KMS-11 (cell line): ENCODE measurements around the gene ARHGEF7.

Source experiments
- H2AFZ ChIP-seq: fragments of 200-600 bp; sonication (generic); 2 replicates; pipeline ENCODE4 v1.6.1; 2016; ENCODE audit warnings: antibody characterized with exemption, mixed run types, low read depth
- H3K27ac ChIP-seq: fragments of 200-600 bp; sonication (generic); 2 replicates; pipeline ENCODE4 v1.6.1; 2016; ENCODE audit warnings: mild to moderate bottlenecking, mixed run types
- H3K27me3 ChIP-seq: fragments of 200-600 bp; sonication (generic); 2 replicates; pipeline ENCODE4 v1.6.1; 2017; ENCODE audit warnings: mild to moderate bottlenecking, low read depth, mixed run types, moderate library complexity; ENCODE audit not compliant: insufficient read depth
- H3K36me3 ChIP-seq: fragments of 200-600 bp; sonication (generic); 2 replicates; pipeline ENCODE4 v1.6.1; 2017; ENCODE audit warnings: mild to moderate bottlenecking, mixed run types; ENCODE audit not compliant: insufficient read depth
- H3K4me1 ChIP-seq: fragments of 200-600 bp; sonication (generic); 2 replicates; pipeline ENCODE4 v1.6.1; 2016; ENCODE audit warnings: mild to moderate bottlenecking, low read depth, mixed run types; ENCODE audit not compliant: poor library complexity, severe bottlenecking
- H3K4me2 ChIP-seq: fragments of 200-600 bp; sonication (generic); 2 replicates; pipeline ENCODE4 v1.7.0; 2016; ENCODE audit warnings: mild to moderate bottlenecking, mixed run types
- H3K4me3 ChIP-seq: fragments of 200-600 bp; sonication (generic); IDR thresholded peaks from 2 replicates; pipeline ENCODE4 v1.6.1; 2017; ENCODE audit warnings: low read depth, low read length, mixed read lengths; ENCODE audit not compliant: insufficient read depth
- H3K79me2 ChIP-seq: fragments of 200-600 bp; sonication (generic); 2 replicates; pipeline ENCODE4 v1.6.1; 2016; ENCODE audit warnings: low read depth, mixed run types; ENCODE audit not compliant: insufficient read depth
- H3K9ac ChIP-seq: fragments of 200-600 bp; sonication (generic); 2 replicates; pipeline ENCODE4 v1.6.1; 2016; ENCODE audit warnings: mild to moderate bottlenecking, mixed run types
- H4K20me1 ChIP-seq: fragments of 200-600 bp; sonication (generic); 2 replicates; pipeline ENCODE4 v1.6.1; 2016; ENCODE audit warnings: mild to moderate bottlenecking, mixed run types; ENCODE audit not compliant: insufficient read depth
- CTCF ChIP-seq: fragments of 200-600 bp; sonication (generic); conservative IDR thresholded peaks from 2 replicates; pipeline ENCODE4 v1.6.1; 2017; ENCODE audit warnings: low read depth, mild to moderate bottlenecking, antibody characterized with exemption, low read length, moderate library complexity, mixed read lengths

The ARHGEF7 gene

GRCh38 chr13:111122631-111123030 lies 7.5 kb downstream of the ARHGEF7 start:
- no peaks in the 10 kb centered on the region for H3K79me2 ChIP-seq
- H2AFZ ChIP-seq, result no peak overlapping the region
- TF ChIP-seq CTCF, result no peak
- H3K9ac ChIP-seq, result no peak overlapping the region
- H3K27me3 ChIP-seq, result no peaks in the 10 kb centered on the region
- no peak overlapping the region for H3K27ac ChIP-seq
- H3K36me3 ChIP-seq, result no peaks in the 10 kb centered on the region
- no peak overlapping the region for H3K4me3 ChIP-seq
- H4K20me1 ChIP-seq, result no peaks in the 10 kb centered on the region
- H3K4me1 ChIP-seq, result no peaks in the 10 kb centered on the region
- no peak overlapping the region for H3K4me2 ChIP-seq

GRCh38 chr13:111123221-111123620 lies 8.1 kb downstream of the ARHGEF7 start:
- Histone ChIP-seq H3K4me2 (no peak overlapping the region), H3K79me2 (no peaks in the 10 kb centered on the region), H4K20me1 (no peaks in the 10 kb centered on the region), H3K27ac (no peak overlapping the region), H2AFZ (no peak overlapping the region), H3K4me1 (no peaks in the 10 kb centered on the region), H3K27me3 (no peaks in the 10 kb centered on the region), H3K36me3 (no peaks in the 10 kb centered on the region), H3K4me3 (no peak overlapping the region), H3K9ac (no peak overlapping the region)
- TF ChIP-seq CTCF, result no peak

GRCh38 chr13:111123649-111124048 lies 8.5 kb downstream of the ARHGEF7 start:
- no peak overlapping the region for H3K27ac ChIP-seq
- H3K27me3 ChIP-seq, result no peaks in the 10 kb centered on the region
- no peak overlapping the region for H2AFZ ChIP-seq
- no peaks in the 10 kb centered on the region for H4K20me1 ChIP-seq
- H3K4me1 ChIP-seq, result no peaks in the 10 kb centered on the region
- TF ChIP-seq CTCF, result no peak
- no peak overlapping the region for H3K9ac ChIP-seq
- H3K4me3 ChIP-seq, result no peak overlapping the region
- no peaks in the 10 kb centered on the region for H3K79me2 ChIP-seq
- H3K36me3 ChIP-seq, result no peaks in the 10 kb centered on the region
- H3K4me2 ChIP-seq, result no peak overlapping the region

- Histone ChIP-seq H3K9ac (no peak overlapping the region), H3K27ac (no peak overlapping the region), H4K20me1 (no peaks in the 10 kb centered on the region), H3K36me3 (no peaks in the 10 kb centered on the region), H3K4me2 (no peak overlapping the region), H3K27me3 (no peaks in the 10 kb centered on the region), H3K4me1 (no peaks in the 10 kb centered on the region), H3K79me2 (no peaks in the 10 kb centered on the region), H2AFZ (no peak overlapping the region), H3K4me3 (no peak overlapping the region)
- TF ChIP-seq CTCF, result no peak
Observed at GRCh38 chr13:111126509-111126908, 11.4 kb downstream of the ARHGEF7 start.
